Ecto neural progenitor cell (in vitro differentiated cells): ENCODE results near the gene ARSD.
A peak's percentile ranks its signal among the peaks of the same experiment; 100 is the strongest.
"Not testable (repeated sequence)": the region's sequence is repeated elsewhere in the genome, so short reads cannot be mapped to it uniquely, and the experiment has no call there.

ENCODE experiments used
- DNase-seq: peaks from one replicate; pipeline ENCODE4 v3.0.0-alpha.2; 2018; ENCODE audit warnings: low spot score

ARSD gene

DNA sequence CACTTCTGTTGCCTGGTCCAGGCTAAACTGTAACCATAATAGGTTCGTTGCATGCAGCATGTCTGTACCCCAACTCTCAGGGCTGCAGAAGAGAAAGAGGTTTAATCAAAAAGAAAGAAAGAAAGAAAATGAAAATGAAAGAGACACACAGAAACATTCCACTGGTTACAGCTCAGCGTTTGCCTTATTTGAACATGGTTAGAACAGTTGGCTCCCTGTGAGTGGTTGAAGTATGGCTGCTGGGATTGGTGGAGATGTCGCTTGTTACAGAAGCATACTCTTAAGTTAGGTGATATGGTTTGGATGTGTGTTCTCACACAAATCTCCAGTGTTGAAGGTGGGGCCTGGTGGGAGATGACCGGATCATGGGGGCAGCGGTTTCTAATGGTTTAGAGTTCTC is 36.3 kb downstream of the ARSD start:
- DNase-seq: no peak

DNA sequence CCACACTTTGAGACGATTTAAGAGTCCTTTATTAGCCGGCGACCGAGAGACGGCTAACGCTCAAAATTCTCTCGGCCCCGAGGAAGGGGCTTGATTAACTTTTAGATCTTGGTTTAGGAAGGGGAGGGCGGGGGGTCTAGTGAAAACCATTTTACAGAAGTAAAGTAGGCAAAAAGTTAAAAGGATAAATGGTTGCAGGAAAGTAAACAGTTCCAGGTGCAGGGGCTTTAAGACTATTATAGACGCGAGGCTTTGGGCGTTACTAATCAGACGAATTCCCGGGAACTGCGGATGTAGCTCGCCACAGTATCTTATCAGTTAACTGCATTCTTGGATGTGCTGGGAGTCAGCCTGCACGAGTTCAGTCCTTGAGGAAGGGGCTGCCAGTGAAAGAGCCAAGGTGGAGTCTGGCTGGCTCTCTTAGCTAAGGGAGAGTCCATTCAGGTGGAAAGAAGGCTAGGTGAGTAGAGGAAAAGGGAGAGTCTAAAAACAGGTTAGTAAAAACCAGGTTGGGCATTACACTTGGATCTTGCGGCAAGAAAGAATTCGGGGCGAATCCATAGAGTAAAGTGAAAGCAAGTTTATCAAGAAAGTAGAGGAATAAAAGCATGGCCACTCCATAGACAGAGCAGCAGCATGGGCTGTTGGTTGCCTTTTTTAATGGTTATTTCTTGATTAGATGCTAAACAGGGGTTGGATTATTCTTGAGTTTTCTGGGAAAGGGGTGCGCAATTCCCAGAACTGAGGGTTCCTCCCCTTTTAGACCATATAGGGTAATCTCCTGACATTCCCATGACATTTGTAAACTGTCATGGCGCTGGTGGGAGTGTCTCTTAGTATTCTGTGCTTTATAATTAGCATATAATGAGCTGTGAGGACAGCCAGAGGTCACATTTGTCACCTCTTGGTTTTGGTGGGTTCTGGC is 38.3 kb downstream of the ARSD start:
- DNase-seq: not testable (repeated sequence)

DNA sequence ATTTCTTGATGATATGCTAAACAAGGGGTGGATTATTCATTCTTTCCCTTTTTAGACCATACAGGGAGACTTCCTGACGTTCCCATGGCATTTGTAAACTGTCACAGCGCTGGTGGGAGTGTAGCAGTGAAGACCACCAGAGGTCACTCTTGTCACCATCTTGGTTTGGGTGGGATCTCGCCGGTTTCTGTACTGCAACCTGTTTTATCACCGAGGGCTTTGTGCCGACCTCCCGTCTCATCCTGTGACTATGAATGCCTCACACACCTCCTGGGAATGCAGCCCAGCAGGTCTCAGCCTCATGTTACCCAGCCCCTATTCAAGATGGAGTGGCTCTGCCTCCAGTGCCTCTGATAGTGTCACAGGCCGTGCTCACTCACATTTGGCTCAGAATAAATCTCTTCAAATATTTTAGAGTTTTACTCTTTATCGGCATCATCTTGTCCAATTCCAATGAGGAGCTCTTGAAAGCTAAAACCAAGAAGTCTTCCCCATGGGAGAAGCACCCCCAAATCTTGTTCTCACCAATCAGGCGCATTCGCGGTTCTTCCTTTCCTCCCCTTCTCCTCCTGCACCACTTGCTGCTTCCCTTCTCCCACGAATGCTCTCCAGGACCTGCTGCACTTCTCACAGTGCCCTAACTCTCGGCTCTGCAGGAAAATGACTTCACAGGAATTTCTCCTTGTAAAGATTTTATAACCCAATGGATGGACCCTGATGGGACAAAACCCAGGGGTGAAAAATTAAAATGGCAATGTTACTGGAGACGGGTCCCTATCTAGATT is 39.2 kb downstream of the ARSD start:
- peak; percentile 58 for DNase-seq

DNA sequence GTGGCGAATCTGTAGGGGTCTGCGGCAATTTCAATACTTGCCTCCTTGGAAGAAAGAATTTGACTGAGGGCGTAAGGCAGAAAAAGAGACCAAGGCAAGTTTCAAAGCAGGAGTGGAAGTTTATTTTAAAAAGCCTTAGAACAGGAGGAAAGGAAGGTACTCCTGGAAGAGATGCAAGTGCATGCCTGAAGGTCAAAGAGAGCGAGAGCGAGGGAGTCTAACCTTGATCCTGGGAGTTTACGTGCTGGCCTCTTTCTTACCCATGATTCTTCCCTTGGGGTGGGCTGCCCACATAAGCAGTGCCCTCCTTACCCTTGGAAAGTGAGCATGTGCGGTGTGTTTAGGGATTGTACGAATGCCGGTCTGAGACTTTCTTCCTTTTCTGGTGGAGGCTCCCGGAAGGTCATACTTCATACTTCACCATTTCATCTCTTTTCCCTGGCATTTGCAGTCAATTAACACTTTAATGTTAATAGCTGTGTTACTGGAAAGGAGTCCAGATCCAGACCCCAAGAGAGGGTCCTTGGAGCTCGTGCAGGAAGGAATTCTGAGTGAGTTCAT is 40.0 kb downstream of the ARSD start:
- DNase-seq: no peak

DNA sequence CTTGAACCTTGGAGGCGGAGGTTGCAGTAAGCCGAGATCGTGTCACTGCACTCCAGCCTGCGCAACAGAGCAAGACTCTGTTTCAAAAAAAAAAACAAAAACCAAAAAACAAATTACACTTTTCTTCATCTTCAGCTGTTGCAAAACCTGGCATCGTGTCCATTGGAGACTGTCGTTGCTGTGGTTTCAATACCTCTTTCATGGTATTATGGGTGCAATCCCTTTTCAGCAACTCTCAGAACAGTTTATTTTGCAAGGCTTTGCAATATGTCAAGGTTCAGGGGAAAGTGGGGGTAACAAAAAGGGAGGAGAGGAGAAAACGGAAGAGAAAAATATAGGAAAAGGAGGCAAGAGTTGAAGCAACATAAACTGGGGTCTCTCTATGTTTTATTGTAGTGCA is 40.8 kb downstream of the ARSD start:
- no peak for DNase-seq

DNA sequence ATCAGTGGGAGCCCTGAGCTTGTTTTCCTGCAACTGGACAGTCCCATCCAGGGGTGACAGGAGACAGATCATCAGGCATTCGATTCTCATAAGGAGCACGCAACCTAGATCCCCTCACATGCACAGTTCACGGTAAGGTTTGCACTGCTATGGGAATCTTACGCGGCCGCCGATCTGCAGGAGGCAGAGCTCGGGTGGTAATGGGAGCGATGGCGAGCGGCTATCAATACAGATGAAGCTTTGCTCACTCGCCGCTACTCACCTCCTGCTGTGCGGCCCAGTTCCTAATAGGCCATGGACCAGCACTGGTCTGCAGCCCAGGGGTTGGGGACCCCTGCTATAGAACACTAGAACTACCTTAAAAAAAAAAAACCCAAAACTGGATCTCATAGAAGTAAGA is 45.4 kb downstream of the ARSD start:
- no peak for DNase-seq

DNA sequence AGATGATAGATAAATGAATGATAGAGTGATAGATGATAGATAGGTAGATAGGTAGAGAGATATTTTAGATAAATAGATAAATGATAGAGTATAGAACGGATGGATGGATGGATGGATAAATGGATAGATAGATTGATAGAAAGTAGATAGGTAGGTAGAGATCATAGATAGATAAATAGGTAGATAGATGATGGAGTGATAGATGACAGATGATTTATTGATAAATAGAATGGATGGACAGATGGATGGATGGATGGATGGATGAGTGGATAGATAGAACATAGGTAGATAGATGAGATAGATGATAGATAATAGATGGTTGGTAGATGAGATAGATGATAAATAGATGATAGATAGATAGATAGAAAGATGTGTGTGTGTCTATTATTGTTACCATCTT is 49.5 kb downstream of the ARSD start:
- no peak for DNase-seq

DNA sequence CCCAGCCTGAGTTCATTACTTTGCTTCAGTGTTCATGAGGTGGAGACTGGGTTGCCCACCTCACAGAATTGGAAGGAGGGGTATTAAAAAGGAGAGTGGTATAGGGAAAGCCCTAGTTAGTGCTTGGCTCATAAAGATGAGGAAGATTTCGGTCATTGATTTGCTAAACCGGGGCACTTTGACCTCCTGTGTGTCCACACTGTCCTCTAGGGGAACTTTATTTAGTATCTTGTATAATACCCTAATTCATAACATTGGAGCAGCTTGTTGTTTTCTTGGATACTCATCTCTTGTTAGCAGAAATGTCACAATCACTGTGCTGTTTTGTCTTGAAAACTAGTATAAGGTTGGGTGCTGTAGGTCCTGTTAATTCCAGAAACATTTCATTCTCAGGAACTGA is 50.6 kb downstream of the ARSD start:
- no peak for DNase-seq

DNA sequence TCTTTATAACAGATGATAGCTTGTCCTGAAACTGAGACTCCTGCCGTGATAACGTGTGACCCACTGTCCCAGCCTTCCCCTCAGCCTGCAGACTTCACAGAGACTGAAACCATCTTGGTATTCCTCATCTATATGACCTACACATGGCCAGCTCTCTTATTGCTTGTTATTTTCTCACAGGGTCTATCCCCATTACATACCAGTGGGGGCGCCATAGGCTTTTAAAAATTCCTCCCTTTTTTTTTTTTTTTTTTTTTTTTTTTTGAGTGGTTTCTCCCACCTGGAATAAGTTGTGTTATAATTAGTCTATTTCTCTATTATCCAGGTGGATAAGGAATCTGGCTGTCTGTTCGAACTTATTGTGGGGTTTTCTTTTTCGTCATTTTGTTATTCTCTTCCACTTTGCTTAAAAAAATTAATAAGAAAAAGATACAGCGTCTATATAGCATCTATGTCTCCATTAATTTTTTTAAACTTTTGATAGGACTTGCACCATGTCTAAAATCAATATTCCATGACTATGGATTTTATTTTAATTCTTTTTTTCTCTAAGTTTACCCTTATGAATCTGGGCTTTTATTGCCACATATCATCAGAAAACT is 53.2 kb downstream of the ARSD start:
- no peak for DNase-seq

DNA sequence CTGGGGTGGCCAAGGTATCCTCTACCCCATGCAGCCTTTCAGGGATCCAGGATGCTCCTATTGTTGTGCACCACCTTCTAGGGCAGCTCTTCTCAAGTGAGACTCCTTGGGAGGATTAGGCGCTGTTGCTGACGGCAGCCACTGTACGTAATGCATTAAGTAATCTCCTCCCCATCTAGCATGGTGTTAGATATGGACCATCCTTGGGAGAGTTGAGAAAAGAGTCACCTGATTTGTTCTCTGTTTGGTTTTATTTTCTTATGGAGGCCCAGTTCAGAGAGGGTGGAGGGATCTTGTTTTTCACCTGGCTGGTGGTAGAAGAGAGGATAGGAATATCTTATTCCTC is 54.0 kb downstream of the ARSD start:
- DNase-seq: no peak

DNA sequence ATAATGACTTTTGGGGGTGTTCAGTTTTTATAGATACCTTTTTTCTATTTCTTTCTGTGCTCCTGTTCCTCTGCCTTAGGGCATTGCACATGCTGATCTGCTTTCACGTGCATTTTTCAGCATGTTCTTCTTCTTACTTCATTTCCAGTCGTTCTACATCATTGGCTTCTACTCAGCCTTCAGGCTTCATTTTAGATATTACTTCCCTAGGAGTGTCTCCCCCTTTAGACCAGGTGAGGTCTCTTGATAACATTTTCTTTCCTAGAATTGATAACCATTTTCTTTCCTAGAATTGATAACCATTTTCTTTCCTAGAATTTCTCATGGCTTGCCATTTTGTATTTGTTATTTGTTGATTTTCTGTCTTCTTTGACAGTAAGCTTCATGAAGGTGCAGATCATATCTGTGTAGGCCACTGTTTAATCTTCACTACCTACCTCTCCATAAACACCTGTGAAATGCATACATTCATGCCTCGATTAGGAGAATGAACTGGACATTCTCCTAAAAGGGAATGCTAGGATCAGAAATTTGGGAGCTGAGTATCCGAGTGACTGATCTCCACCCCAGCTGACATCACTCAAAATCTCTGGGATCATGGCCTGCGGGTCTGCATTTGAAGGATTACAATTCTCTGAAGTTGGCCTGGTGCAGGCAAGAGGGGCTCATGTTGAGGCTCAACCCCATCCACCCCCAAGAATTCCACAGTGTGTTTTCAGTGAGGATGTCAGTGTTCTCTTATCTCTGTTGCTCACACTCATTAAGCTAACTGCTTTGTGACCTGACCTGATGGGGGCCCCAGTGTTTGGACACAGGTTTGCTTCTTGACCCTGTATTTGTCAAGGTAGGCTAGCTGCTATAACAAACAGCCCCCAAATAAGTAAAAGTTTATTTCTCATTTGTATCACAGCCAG is 54.7 kb downstream of the ARSD start:
- no peak for DNase-seq

DNA sequence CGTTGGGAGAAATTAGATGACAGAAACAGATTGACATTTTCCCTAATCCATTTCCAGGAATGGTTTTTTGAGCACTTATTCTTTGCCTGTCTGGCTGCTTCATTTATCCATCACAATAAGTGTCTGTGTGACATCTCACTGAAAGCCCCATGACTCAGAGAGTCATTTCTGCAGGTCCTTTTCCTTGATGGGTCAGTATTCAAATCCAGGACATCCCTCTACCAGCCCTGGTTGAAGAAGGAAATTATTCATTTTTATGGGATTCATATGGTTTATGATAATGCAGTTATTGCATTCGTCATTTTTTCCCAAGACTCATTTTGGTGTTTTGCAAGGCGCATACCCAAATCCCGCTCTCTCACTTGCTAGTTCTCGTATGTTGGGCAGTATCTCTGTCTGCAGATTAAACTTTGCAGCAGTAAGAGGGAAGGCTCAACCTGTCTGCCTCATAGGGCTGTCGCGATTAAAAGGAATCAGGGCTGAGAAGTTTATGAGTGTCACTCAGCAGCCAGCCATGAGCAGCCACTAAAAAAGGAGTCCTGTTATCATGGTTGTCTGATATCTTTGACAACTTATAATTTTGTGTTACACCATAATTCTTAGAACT is 56.4 kb downstream of the ARSD start:
- no peak for DNase-seq

DNA sequence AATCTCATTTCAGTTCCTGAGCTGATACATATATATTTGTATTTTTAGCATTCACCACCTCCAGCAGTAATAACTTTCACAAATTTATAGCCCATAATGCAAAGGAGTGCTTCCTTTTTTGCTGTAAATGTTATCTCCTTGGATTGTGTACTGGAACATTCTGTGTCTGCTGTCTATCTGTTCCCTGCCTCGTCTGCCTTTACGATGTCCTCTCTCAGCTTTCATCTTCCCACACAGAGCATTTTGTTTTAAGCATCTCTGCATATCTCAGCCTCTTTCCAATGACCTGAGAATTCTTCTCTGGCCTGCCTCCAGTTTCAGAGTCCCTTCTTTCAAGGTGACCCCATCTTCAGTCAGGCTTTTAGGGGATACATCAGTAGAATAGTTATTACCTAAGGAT is 57.3 kb downstream of the ARSD start:
- DNase-seq: no peak

DNA sequence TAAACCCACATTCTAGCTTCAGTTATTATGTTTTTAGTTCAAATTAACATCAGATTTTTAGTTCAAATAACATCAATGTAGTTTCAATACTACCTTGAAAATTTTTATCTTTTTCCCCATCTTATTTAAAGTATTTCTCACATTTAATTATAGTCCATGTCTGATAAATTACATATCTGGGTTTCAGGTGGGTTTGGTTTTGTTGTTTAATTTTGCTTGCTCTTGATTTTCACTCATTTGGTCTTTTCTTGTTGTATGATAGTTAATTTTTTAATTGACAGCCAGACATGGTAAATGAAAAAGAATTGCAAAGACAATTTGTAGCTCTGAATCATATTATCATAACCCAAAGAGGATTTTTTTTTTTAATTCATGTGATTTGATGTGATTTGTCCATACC is 58.5 kb downstream of the ARSD start:
- no peak for DNase-seq

DNA sequence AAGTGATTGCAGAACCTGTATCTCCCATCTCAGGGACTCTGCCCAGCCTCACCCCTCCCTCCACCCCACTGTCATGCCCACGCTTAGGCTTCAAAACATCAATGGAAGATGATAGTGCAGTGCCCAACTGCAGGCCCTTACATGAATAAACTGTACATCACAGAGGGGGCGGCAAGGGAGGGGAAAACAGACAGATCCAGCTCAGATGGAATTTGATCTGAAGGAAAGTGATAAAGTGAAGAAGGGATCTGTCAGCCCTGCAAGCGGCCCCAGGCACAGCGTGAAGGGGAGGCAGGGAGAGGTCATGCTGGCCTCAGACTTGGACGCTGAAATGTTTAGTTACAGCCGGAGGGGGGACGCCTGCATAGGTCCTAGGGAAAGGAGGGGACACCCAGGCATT is 61.9 kb downstream of the ARSD start:
- no peak for DNase-seq

DNA sequence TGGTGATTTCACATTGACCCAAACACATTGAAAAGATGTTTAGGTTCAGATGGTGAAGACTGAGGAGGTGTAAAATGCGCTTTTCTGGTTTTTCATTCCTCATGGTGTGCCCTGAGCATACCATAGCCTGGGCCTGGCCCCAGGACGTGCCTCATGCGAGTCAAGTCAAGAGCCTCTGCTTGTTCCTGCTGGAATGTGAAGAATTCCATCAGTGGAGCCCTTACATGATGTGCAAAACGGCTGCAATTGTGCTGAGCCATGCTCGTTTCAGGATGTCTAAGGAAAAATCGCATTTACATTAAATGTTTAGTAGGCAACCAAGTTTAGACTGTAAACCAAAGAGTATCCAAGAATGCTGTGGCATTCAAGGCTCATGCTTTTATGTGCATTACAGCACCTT is 65.5 kb downstream of the ARSD start:
- no peak for DNase-seq

DNA sequence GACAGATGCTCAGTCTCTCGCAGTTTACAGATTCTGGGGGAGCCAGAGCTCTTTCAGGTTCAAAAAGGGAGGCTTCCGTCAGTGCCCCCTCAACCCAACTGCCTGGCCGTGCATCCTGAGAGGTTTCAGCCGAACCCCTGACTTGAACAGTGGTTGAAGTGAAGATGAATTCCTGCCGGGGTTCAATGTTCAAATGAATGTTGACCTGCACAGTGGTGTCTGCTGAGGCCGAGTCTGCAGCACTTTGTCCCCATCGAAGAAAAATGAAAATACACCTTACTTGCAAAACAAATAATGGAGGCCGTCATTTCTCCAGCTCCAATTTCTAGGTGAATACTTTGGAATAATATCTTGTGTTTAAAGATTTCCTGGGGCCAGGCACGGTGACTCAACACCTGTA is 66.7 kb downstream of the ARSD start:
- no peak for DNase-seq

DNA sequence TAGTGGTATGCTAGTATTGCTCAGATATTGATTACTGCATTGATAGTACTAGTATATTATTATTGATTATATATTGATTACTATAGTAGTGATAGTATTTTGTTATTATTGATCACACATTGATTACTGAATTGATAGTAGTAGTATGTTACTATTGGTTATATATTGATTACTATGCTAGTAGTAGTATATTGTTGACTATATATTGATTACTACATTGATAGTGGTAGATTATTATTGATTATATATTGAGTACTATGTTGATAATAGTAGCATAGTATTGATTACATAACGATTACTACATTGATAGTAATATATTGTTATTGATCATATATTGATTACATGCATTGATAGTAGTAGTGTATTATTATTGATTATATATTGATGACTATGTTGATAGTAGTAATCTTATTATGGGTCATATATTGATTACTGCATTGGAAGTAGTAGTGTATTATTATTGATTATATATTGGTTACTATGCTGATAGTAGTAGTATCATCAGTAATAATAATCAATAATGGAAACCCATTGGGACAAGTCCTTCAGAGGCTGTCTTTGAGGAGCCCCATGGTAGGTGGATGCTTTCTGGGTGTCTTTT is 69.8 kb downstream of the ARSD start:
- no peak for DNase-seq

DNA sequence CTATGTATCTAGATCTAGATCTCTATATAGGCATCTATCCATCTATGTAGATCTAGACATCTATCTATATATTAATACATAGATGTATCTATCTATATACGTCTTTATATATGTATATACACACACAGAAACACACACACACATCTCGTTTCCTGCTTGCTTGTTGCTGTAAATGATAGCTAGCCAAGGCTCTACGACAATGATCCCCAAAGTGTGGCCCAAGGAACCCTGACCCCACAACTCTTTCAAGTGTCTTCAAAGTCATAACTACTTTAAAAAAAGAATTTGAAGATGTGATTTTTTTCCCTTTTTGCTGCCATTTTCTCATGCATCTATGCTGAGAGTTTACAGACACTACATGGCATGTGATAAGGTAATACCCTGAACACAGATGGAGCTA is 71.6 kb downstream of the ARSD start:
- DNase-seq: no peak

DNA sequence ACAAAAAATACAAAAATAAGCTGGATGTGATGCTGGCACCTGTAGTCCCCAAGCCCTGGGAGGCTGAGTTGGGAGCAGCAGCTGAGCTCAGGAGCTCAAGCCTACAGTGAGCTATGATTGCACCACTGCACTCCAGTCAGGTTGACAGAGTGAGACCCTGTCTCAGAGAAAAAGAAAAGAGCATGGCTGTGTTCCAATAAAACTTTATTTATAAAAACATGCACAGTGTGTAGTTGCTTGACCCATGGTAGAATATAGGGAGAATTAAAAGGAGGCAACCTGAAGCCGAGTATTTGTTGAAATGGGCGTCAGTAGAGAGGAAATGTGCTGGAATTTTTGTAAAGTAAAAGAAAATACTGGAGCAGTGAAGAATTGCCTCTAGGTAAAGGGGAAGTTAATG is 73.4 kb downstream of the ARSD start:
- DNase-seq: no peak

DNA sequence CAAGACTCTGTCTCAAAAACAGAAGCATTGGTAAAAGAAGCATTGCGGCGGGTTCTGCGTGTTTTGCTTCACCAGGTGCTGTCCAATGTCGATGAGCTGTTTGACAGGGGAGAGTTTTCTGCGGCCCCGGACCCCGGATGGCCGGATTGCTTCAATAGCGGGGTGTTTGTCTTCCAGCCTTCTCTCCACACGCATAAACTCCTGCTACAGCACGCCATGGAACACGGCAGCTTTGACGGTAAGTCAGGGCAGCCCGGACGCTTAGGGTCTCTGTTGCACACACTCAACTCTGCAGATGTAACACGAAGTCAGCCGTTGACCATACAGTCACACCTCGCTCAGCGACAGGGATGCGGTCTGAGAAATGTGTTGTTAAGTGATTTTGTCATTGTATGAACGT is 74.2 kb downstream of the ARSD start:
- DNase-seq: no peak
